IMR-90 (cell line): ENCODE measurements around the gene RUNX2. TPM values are rescaled to one million over a fixed set of nuclear protein-coding genes. Genes with fewer than 3 reads are reported as not detected.

Experiments used
- ATAC-seq: fragments of 200-7000 bp; cut with Tn5 transposase; 2 replicates; pipeline ENCODE4 v1.9.1; 2020; ENCODE audit warnings: low read depth, mild to moderate bottlenecking, moderate library complexity
- BruUV-seq: library from RNA; stranded (reverse); fragments of 400-500 nt; replicated peaks from 2 replicates; lab custom pipeline; 2021; lab: Mats Ljungman, UMichigan
- CTCF ChIA-PET: fragments of 300-600 bp; formaldehyde crosslinking; extraction: SDS; loops from one replicate; lab custom pipeline; 2021; ENCODE audit warnings: antibody characterized with exemption; lab: Yijun Ruan, JAX
- POLR2A ChIA-PET: fragments of 300-600 bp; sonication (Branson Sonifier 250); formaldehyde crosslinking; loops from one replicate; lab custom pipeline; 2022; ENCODE audit warnings: antibody characterized with exemption; ENCODE audit not compliant: unreplicated experiment; lab: Charles Lee
- DNase-seq: peaks from one replicate; pipeline ENCODE4 v3.0.0; 2013
- H2AFZ ChIP-seq: replicated peaks from 2 replicates; pipeline ENCODE3; 2013; ENCODE audit warnings: low read length, mild to moderate bottlenecking; ENCODE audit not compliant: poor library complexity
- H2AK5ac ChIP-seq: 2 replicates; pipeline ENCODE4 v1.6.1; 2013; ENCODE audit warnings: low read depth, low read length, inconsistent platforms
- H2AK9ac ChIP-seq: replicated peaks from 2 replicates; pipeline ENCODE3; 2013; ENCODE audit warnings: mild to moderate bottlenecking, low read depth, low read length, moderate library complexity; ENCODE audit not compliant: poor library complexity
- H2BK120ac ChIP-seq: 2 replicates; pipeline ENCODE4 v1.6.1; 2013; ENCODE audit warnings: low read depth, low read length, inconsistent platforms
- H2BK15ac ChIP-seq: 3 replicates; pipeline ENCODE4 v1.6.1; 2013; ENCODE audit warnings: low read depth, low read length, inconsistent platforms
- H2BK20ac ChIP-seq: 2 replicates; pipeline ENCODE4 v1.6.1; 2013; ENCODE audit warnings: low read depth, mild to moderate bottlenecking, inconsistent platforms, low read length, moderate library complexity
- H2BK5ac ChIP-seq: 2 replicates; pipeline ENCODE4 v1.6.1; 2013; ENCODE audit warnings: mild to moderate bottlenecking, low read depth, low read length, inconsistent platforms; ENCODE audit not compliant: poor library complexity, severe bottlenecking
- H3K14ac ChIP-seq: replicated peaks from 2 replicates; pipeline ENCODE4 v1.6.1; 2013; ENCODE audit warnings: low read depth, low read length, inconsistent platforms
- H3K18ac ChIP-seq: 2 replicates; pipeline ENCODE4 v1.6.1; 2013; ENCODE audit warnings: low read depth, low read length, control low read depth
- H3K23ac ChIP-seq: 2 replicates; pipeline ENCODE4 v1.6.1; 2013; ENCODE audit warnings: low read depth, low read length, inconsistent platforms
- H3K27ac ChIP-seq: 2 replicates; pipeline ENCODE4 v1.5.1; 2013; ENCODE audit warnings: mild to moderate bottlenecking, control low read depth, low read length; ENCODE audit not compliant: insufficient read depth
- H3K27me3 ChIP-seq: 2 replicates; pipeline ENCODE4 v1.6.1; 2013; ENCODE audit warnings: low read length; ENCODE audit not compliant: control insufficient read depth, insufficient read depth
- H3K36me3 ChIP-seq: 2 replicates; pipeline ENCODE4 v1.6.1; 2013; ENCODE audit warnings: low read length, mixed read lengths; ENCODE audit not compliant: control insufficient read depth, insufficient read depth
- H3K4ac ChIP-seq: 2 replicates; pipeline ENCODE4 v1.6.1; 2013; ENCODE audit warnings: low read depth, low read length, inconsistent platforms
- H3K4me1 ChIP-seq: 2 replicates; pipeline ENCODE4 v1.6.1; 2013; ENCODE audit warnings: low read length, mixed read lengths; ENCODE audit not compliant: control insufficient read depth, insufficient read depth
- H3K4me2 ChIP-seq: 2 replicates; pipeline ENCODE4 v1.6.1; 2013; ENCODE audit warnings: low read depth, mild to moderate bottlenecking, control low read depth, low read length, moderate library complexity
- H3K4me3 ChIP-seq: 2 replicates; pipeline ENCODE4 v1.5.1; 2013; ENCODE audit warnings: low read depth, mild to moderate bottlenecking, control low read depth, low read length, moderate library complexity; ENCODE audit not compliant: insufficient read depth
- H3K56ac ChIP-seq: 2 replicates; pipeline ENCODE4 v1.6.1; 2013; ENCODE audit warnings: low read length, inconsistent platforms; ENCODE audit not compliant: insufficient read depth; ENCODE audit errors: extremely low read depth
- H3K79me1 ChIP-seq, 2 experiments: 2 replicates each; pipeline ENCODE4 v1.6.1; 2013; ENCODE audit warnings: low read length in 2 of 2, inconsistent platforms in 1 of 2, low read depth in 1 of 2
- H3K9ac ChIP-seq: 2 replicates; pipeline ENCODE4 v1.6.1; 2013; ENCODE audit warnings: low read depth, low read length, control low read depth
- H3K9me1 ChIP-seq: 2 replicates; pipeline ENCODE4 v1.6.1; 2013; ENCODE audit warnings: low read length, inconsistent platforms; ENCODE audit not compliant: insufficient read depth
- H3K9me3 ChIP-seq: 2 replicates; pipeline ENCODE4 v1.6.1; 2013; ENCODE audit warnings: low read length; ENCODE audit not compliant: control insufficient read depth, insufficient read depth
- H4K20me1 ChIP-seq: 2 replicates; pipeline ENCODE4 v1.6.1; 2013; ENCODE audit warnings: low read length, inconsistent platforms; ENCODE audit not compliant: insufficient read depth
- H4K5ac ChIP-seq: 2 replicates; pipeline ENCODE4 v1.6.1; 2013; ENCODE audit warnings: mild to moderate bottlenecking, low read depth, low read length, control low read depth
- H4K8ac ChIP-seq, 2 experiments: 2 replicates each; pipeline ENCODE4 v1.6.1; 2013; ENCODE audit warnings: low read depth in 2 of 2, low read length in 2 of 2, control low read depth in 1 of 2, inconsistent platforms in 1 of 2
- H4K91ac ChIP-seq: 2 replicates; pipeline ENCODE4 v1.6.1; 2013; ENCODE audit warnings: low read depth, low read length, inconsistent platforms; ENCODE audit not compliant: insufficient read depth
- CTCF ChIP-seq: conservative IDR thresholded peaks from 2 replicates; pipeline ENCODE4 v1.5.1; 2012; ENCODE audit warnings: mild to moderate bottlenecking, low read depth, low read length, improper control_type of control experiment
- ELK1 ChIP-seq: fragments of 150-350 bp; IDR thresholded peaks from 2 replicates; pipeline ENCODE4 v1.6.1; 2016; ENCODE audit warnings: low read depth, mild to moderate bottlenecking, low read length, moderate library complexity, borderline replicate concordance
- FOS ChIP-seq: fragments of 150-350 bp; IDR thresholded peaks from 2 replicates; pipeline ENCODE4 v1.6.1; 2016; ENCODE audit warnings: low read depth, low read length
- MAFK ChIP-seq: IDR thresholded peaks from 2 replicates; pipeline ENCODE4 v1.6.1; 2012; ENCODE audit warnings: low read depth, low read length, improper control_type of control experiment
- MXI1 ChIP-seq: IDR thresholded peaks from 2 replicates; pipeline ENCODE4 v1.6.1; 2012; ENCODE audit warnings: low read depth, mild to moderate bottlenecking, low read length, moderate library complexity, borderline replicate concordance
- NFE2L2 ChIP-seq: fragments of 150-350 bp; IDR thresholded peaks from 2 replicates; pipeline ENCODE4 v1.6.1; 2016; ENCODE audit warnings: low read depth, mild to moderate bottlenecking, low read length
- POLR2A ChIP-seq: IDR thresholded peaks from 2 replicates; pipeline ENCODE4 v1.6.1; 2012; ENCODE audit warnings: mild to moderate bottlenecking, low read depth, low read length
- RAD21 ChIP-seq: IDR thresholded peaks from 2 replicates; pipeline ENCODE4 v1.6.1; 2012; ENCODE audit warnings: low read length, improper control_type of control experiment
- RFX5 ChIP-seq: IDR thresholded peaks from 2 replicates; pipeline ENCODE4 v1.8.0; 2012; ENCODE audit warnings: low read depth, mild to moderate bottlenecking, low read length, moderate library complexity
- USF2 ChIP-seq: fragments of 150-350 bp; IDR thresholded peaks from 2 replicates; pipeline ENCODE4 v1.6.1; 2017; ENCODE audit warnings: mild to moderate bottlenecking, antibody characterized with exemption, low read length, low read depth
- WGBS, 2 experiments: methylation state at CpG; one replicate each; pipeline versions ENCODE4 v1.1.5 to v1.1.7; 2013; ENCODE audit warnings: missing lambda C conversion rate in 2 of 2; ENCODE audit not compliant: insufficient read length in 1 of 2; ENCODE audit errors: extremely low coverage in 2 of 2; 5-methylcytosine and 5-hydroxymethylcytosine counted together
- dilution Hi-C: fragments of 300-500 bp; cut with HindIII; formaldehyde crosslinking; loops from one replicate; pipeline ENCODE4 v1.14.3; 2018; ENCODE audit warnings: low sequenced_read_pairs; ENCODE audit not compliant: unreplicated experiment
- in situ Hi-C: fragments of 300-500 bp; cut with MboI; formaldehyde crosslinking; loops from 3 replicates; pipeline ENCODE4 v1.14.3; 2019; ENCODE audit warnings: low sequenced_read_pairs, inconsistent platforms, mixed read lengths
- intact Hi-C: fragments of 100-400 bp; cut with micrococcal nuclease; formaldehyde crosslinking; loops from 2 replicates; pipeline ENCODE4 v1.10.0; 2022
- polyA plus RNA-seq, 3 experiments: library from polyadenylated mRNA; depleted of rRNA; stranded (reverse); fragments of >200 nt; gene quantifications; 2 replicates each; pipeline ENCODE4 v1.2.3, GENCODE V29; 2012; ENCODE audit warnings: low replicate concordance in 1 of 3
- total RNA-seq: library from RNA; depleted of rRNA; stranded (reverse); fragments of >200 nt; gene quantifications from 2 replicates; pipeline ENCODE4 v1.2.3, GENCODE V29; 2012

RUNX2 gene
- total and polyA plus RNA-seq, 2 of the 4 experiments (the other 2 are of a cell fraction): 2.3 to 4.7 TPM

- intact Hi-C loops: no loop called here
- Histone ChIP-seq H4K91ac (no peak overlapping the region), H3K4me3 (no peak overlapping the region), H3K79me1 (no peaks in the 10 kb centered on the region), H3K27ac (no peak overlapping the region), H3K9me1 (no peaks in the 10 kb centered on the region), H2BK5ac (no peak overlapping the region), H3K36me3 (no peaks in the 10 kb centered on the region), H2AK9ac (no peak overlapping the region), H2BK120ac (no peak overlapping the region), H3K4ac (no peak overlapping the region), H4K5ac (no peak overlapping the region), H2BK15ac (no peak overlapping the region), H3K23ac (no peak overlapping the region), H4K20me1 (no peaks in the 10 kb centered on the region), H2AK5ac (no peak overlapping the region), H2BK20ac (no peak overlapping the region; the same call in 1 of the 2 replicates), H3K14ac (no peak overlapping the region), H3K18ac (no peak overlapping the region), H3K56ac (no peak overlapping the region), H3K4me2 (no peak overlapping the region), H3K27me3 (no peaks in the 10 kb centered on the region), H3K9ac (no peak overlapping the region), H2AFZ (no peak overlapping the region), H3K4me1 (peaks cover 3% of the 10 kb centered on the region), H4K8ac (no peak overlapping the region), H3K9me3 (no peaks in the 10 kb centered on the region)
- TF ChIP-seq CTCF (no peak), ELK1 (no peak), POLR2A (no peak), NFE2L2 (no peak), USF2 (no peak), MAFK (no peak), FOS (no peak), RAD21 (no peak), MXI1 (no peak), RFX5 (no peak)
- ATAC-seq: no peak
- ChIA-PET POLR2A (interaction anchor here (0.6 kb wide), 2 partner anchors 518 to 537 kb away, joined by 3 to 4 read pairs; no protein-coding TSS in a partner anchor), CTCF (interaction anchor here (0.9 kb wide), 1 partner anchor 15 kb away, joined by 3 read pairs; no protein-coding TSS in a partner anchor)
- dilution Hi-C loops: no loop called here
- in situ Hi-C loops: no loop called here
- BruUV-seq: no TSS peak
- 80% methylated on average over 3 of the region's 3 CpGs; no CpG with 5 or more reads in 1 of the 2 experiments for WGBS, 2 experiments
- no peak for DNase-seq
Observed at GRCh38 chr6:45386501-45386900, 58.4 kb downstream of the RUNX2 start.
